HepG2 (cell line): Measurements from ENCODE around the gene ZNF343.

Experiments
- HHEX ChIP-seq: IDR thresholded peaks from 2 replicates; pipeline ENCODE4 v1.6.1; 2016; ENCODE audit warnings: control low read depth
- MEIS1 ChIP-seq: sonication (generic); formaldehyde crosslinking; IDR thresholded peaks from 2 replicates; pipeline ENCODE4 v1.9.0; 2021; ENCODE audit warnings: mild to moderate bottlenecking, missing genetic modification reagents, moderate library complexity, borderline replicate concordance
- ZNF274 ChIP-seq: sonication (generic); formaldehyde crosslinking; IDR thresholded peaks from 2 replicates; pipeline ENCODE4 v1.5.1; 2020; ENCODE audit warnings: mild to moderate bottlenecking, missing genetic modification reagents
- TF ChIP-seq, protein P1 (sequence below): sonication (generic); formaldehyde crosslinking; IDR thresholded peaks from 2 replicates; pipeline ENCODE4 v1.5.0; 2020; ENCODE audit warnings: mild to moderate bottlenecking, missing genetic modification reagents, moderate library complexity

DNA sequence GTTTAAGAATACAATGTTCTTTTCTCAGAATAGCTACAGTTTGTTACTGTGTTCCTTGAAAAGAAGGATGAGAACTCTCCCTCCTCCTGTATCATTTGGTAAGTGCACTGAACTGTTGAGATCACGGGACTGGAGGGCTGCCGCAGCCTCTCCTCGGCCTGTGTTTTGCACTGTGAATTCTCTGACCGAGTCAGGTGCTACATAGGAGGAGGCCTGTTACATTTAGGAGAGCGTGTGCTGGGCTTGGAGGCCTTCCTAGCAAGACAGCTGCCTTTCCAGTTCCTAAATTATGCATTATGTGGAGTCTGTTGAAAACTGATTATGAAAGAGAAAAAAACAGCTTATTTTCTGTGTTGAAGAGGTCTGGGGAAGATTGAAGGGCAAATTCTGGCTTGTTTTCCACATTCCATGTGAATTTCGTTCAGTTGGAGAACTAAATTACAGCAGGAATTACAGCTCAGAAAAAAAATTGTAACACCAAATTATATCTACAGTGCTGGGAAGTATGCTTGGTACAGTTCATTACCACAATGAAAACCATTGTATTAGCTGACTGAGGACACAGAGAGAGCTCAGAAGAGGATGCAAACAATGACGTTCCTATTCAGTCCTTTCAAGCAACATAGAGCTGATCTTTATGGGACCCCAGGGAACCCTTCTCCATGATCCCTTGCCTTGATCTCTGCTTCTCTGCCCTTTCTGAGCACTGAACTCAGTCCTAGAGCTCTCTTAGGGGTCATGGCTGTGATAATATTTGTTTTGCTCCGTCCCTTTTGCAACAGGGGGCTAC lies 30.4 kb upstream of the ZNF343 start:
- TF ChIP-seq ZNF274 (no peak), HHEX (CRISPR knock-in tag) (no peak), MEIS1 (CRISPR knock-in tag) (no peak)
- TF ChIP-seq, protein P1, sequence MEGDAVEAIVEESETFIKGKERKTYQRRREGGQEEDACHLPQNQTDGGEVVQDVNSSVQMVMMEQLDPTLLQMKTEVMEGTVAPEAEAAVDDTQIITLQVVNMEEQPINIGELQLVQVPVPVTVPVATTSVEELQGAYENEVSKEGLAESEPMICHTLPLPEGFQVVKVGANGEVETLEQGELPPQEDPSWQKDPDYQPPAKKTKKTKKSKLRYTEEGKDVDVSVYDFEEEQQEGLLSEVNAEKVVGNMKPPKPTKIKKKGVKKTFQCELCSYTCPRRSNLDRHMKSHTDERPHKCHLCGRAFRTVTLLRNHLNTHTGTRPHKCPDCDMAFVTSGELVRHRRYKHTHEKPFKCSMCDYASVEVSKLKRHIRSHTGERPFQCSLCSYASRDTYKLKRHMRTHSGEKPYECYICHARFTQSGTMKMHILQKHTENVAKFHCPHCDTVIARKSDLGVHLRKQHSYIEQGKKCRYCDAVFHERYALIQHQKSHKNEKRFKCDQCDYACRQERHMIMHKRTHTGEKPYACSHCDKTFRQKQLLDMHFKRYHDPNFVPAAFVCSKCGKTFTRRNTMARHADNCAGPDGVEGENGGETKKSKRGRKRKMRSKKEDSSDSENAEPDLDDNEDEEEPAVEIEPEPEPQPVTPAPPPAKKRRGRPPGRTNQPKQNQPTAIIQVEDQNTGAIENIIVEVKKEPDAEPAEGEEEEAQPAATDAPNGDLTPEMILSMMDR (CRISPR knock-in tag) = no peak
